Transverse colon (tissue), 3 donors: ENCODE data around the gene SNPH.

Experiments used
- EP300 ChIP-seq: sonication (generic); formaldehyde crosslinking; IDR thresholded peaks from one replicate; pipeline ENCODE4 v1.6.1; 2017; ENCODE audit warnings: antibody characterized with exemption, low read depth
- POLR2A ChIP-seq: fragments of 450-650 bp; IDR thresholded peaks from one replicate; pipeline ENCODE4 v1.6.1; 2016; ENCODE audit warnings: antibody characterized with exemption, mild to moderate bottlenecking, moderate library complexity
- TF ChIP-seq, protein P1 (sequence below), 5 experiments: fragments of 200-600 bp in 3 of 5; fragments of 450-650 bp in 2 of 5; sonication (generic) in 3 of 5; IDR thresholded peaks; 1 replicate in 2 of 5; 2 replicates in 3 of 5; pipeline ENCODE4 v1.5.1; 2016 to 2017; ENCODE audit warnings: antibody characterized with exemption in 5 of 5, inconsistent platforms in 3 of 5, mild to moderate bottlenecking in 2 of 5, moderate library complexity in 1 of 5

DNA sequence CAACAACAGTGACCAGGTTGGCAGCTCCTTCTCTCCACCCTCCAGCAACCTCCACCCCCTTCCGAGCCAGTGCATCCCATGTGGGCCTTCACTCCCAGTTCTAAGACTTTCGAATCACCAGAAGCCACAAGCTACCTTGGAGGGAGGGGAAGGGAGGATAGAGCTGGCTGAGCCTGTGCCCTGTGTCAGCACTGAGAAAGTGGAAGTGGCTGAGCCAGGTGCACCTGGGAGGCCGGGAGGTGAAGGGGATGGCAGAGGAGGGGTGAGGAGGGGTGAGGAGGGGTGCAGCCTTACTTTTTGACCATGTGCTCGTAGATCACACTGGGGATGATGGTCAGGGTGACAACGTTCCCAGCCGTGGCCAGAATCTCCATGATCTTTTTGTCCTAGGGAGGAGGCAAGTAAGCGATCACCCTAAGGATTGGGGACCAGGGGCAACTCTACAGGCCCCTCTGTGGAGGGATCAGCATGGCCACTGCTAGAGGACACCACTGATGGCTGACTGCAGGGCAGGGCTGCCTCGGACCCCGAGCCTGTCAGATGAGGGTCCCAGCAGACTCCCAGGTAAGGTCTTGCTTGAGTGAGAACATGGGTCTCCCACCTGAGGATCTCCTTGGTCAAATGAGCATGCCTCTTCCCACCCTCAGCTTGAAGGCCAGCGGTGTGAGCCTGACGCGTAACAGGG lies 44.6 kb downstream of the SNPH start:
- TF ChIP-seq, protein P1, sequence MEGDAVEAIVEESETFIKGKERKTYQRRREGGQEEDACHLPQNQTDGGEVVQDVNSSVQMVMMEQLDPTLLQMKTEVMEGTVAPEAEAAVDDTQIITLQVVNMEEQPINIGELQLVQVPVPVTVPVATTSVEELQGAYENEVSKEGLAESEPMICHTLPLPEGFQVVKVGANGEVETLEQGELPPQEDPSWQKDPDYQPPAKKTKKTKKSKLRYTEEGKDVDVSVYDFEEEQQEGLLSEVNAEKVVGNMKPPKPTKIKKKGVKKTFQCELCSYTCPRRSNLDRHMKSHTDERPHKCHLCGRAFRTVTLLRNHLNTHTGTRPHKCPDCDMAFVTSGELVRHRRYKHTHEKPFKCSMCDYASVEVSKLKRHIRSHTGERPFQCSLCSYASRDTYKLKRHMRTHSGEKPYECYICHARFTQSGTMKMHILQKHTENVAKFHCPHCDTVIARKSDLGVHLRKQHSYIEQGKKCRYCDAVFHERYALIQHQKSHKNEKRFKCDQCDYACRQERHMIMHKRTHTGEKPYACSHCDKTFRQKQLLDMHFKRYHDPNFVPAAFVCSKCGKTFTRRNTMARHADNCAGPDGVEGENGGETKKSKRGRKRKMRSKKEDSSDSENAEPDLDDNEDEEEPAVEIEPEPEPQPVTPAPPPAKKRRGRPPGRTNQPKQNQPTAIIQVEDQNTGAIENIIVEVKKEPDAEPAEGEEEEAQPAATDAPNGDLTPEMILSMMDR (IDR thresholded peaks at IDR 0.05), result no peak
- TF ChIP-seq EP300 (no peak), POLR2A (no peak)
